Esophagus squamous epithelium (tissue), 5 donors: ENCODE measurements around the gene MX1. TPM values are rescaled to one million over a fixed set of nuclear protein-coding genes. Genes with fewer than 3 reads are reported as not detected.

ENCODE experiments used
- DNase-seq: peaks from one replicate; lab custom pipeline; 2025; lab: John Stamatoyannopoulos, UW
- H3K27ac ChIP-seq, 4 donors: fragments of 200-600 bp; sonication (generic); one replicate each; pipeline ENCODE4 v1.5.1; 2016 to 2019; ENCODE audit warnings: mild to moderate bottlenecking in 1 of 4
- H3K27me3 ChIP-seq, 4 donors: fragments of 200-600 bp; sonication (generic); 1 replicate in 3 of 4; 2 replicates in 1 of 4; pipeline versions ENCODE4 v1.5.1 to v1.6.0; 2017 to 2021; ENCODE audit warnings: antibody characterized with exemption in 1 of 4
- H3K36me3 ChIP-seq, 3 donors: fragments of 200-600 bp; sonication (generic); one replicate each; pipeline ENCODE4 v1.5.1; 2016 to 2019
- H3K4me1 ChIP-seq, 3 donors: fragments of 200-600 bp; sonication (generic); one replicate each; pipeline ENCODE4 v1.5.1; 2017 to 2019
- H3K4me3 ChIP-seq, 4 donors: fragments of 200-600 bp; sonication (generic); 1 replicate in 3 of 4; 2 replicates in 1 of 4; pipeline ENCODE4 v1.5.1; 2016 to 2019; ENCODE audit warnings: mild to moderate bottlenecking in 2 of 4, moderate library complexity in 1 of 4
- H3K9me3 ChIP-seq, 3 donors: fragments of 200-600 bp; sonication (generic); one replicate each; pipeline ENCODE4 v1.5.1; 2016 to 2019
- POLR2A ChIP-seq, 4 donors: fragments of 450-650 bp; IDR thresholded peaks; one replicate each; pipeline ENCODE4 v1.6.1; 2017; ENCODE audit warnings: antibody characterized with exemption in 4 of 4, mild to moderate bottlenecking in 4 of 4, moderate library complexity in 3 of 4
- WGBS, 2 donors: methylation state at CpG; one replicate each; pipeline ENCODE4 v1.1.5; 2018; 5-methylcytosine and 5-hydroxymethylcytosine counted together
- intact Hi-C: fragments of 100-400 bp; cut with DNase I; formaldehyde crosslinking; loops from one replicate; pipeline ENCODE4 v1.15.0; 2022
- total RNA-seq, 4 donors: library from RNA; depleted of rRNA; stranded (reverse); fragments of >200 nt; gene quantifications; one replicate each; pipeline ENCODE4 v1.1.0, GENCODE V29; 2016
- TF ChIP-seq, protein P1 (sequence below), 6 experiments: fragments of 450-650 bp in 4 of 6; fragments of 200-600 bp in 2 of 6; sonication (generic) in 2 of 6; IDR thresholded peaks; one replicate each; pipeline ENCODE4 v1.5.1; 2016 to 2019; ENCODE audit warnings: antibody characterized with exemption in 6 of 6, mild to moderate bottlenecking in 4 of 6, moderate library complexity in 4 of 6
- donor health status: DM: yes; HTN: yes; CAD: no.

MX1 gene
- total RNA-seq, 4 donors from 2014 or later, result 29.7 to 90.2 (median 40.9) TPM

DNA sequence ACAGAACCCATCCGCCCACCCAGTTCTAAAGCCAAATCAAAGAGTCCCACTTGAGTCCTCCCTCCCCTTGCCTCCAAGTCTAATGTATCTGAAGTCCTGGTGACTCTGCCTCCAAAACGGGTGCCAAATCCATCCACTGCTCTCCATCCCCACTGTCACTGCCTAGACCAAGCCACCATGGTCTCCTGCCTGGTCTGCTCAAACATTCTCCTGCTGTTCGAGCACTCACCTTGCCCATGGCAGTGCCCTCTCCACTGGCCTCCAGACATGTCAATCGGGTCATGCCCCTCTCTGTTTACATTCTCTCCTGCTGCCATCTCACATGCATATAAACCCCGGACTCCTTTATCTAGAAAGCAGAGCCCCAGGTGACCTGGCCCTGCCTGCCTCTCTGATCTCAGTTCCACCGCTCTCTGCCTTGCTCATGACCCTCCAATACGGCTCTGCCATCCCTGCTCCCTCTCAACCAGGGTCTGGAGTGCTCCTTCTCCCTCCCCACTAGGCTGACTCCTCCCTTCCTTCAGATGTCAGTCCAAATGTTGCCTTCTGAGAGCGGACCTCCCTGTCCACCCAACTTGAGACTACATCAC lies 32.1 kb upstream of the MX1 start:
- WGBS, 2 donors, result 85 to 90% methylated on average over 8 of the region's 8 CpGs
- Histone ChIP-seq H3K27ac (no peak overlapping the region), H3K27me3 (no peaks in the 10 kb centered on the region), H3K4me3 (no peak overlapping the region), H3K36me3 (peaks cover 0 to 54% (median 0%) of the 10 kb centered on the region in 3 donors), H3K4me1 (peaks cover 7 to 24% (median 10%) of the 10 kb centered on the region in 3 donors), H3K9me3 (no peaks in the 10 kb centered on the region)
- TF ChIP-seq, protein P1, sequence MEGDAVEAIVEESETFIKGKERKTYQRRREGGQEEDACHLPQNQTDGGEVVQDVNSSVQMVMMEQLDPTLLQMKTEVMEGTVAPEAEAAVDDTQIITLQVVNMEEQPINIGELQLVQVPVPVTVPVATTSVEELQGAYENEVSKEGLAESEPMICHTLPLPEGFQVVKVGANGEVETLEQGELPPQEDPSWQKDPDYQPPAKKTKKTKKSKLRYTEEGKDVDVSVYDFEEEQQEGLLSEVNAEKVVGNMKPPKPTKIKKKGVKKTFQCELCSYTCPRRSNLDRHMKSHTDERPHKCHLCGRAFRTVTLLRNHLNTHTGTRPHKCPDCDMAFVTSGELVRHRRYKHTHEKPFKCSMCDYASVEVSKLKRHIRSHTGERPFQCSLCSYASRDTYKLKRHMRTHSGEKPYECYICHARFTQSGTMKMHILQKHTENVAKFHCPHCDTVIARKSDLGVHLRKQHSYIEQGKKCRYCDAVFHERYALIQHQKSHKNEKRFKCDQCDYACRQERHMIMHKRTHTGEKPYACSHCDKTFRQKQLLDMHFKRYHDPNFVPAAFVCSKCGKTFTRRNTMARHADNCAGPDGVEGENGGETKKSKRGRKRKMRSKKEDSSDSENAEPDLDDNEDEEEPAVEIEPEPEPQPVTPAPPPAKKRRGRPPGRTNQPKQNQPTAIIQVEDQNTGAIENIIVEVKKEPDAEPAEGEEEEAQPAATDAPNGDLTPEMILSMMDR (IDR thresholded peaks at IDR 0.05), result no peak
- no peak for TF ChIP-seq POLR2A (IDR thresholded peaks at IDR 0.05)
- DNase-seq, result no peak
- intact Hi-C loops, result no loop called here

- peaks cover 7 to 24% (median 10%) of the 10 kb centered on the region in 3 donors for H3K4me1 ChIP-seq
- TF ChIP-seq POLR2A (IDR thresholded peaks at IDR 0.05), result no peak
- TF ChIP-seq, protein P1 (IDR thresholded peaks at IDR 0.05), result no peak
- peaks cover 0 to 60% (median 0%) of the 10 kb centered on the region in 3 donors for H3K36me3 ChIP-seq
- intact Hi-C loops, result no loop called here
- WGBS, 2 donors, result 38 to 64% methylated on average over 4 to 7 of the region's 7 CpGs
- H3K27ac ChIP-seq, result peak overlapping the region; percentile 42 to 73 (median 49)
- DNase-seq, result no peak
- no peaks in the 10 kb centered on the region for H3K27me3 ChIP-seq
- no peak overlapping the region for H3K4me3 ChIP-seq
- H3K9me3 ChIP-seq, result no peaks in the 10 kb centered on the region
Observed at GRCh38 chr21:41396558-41397075, 29.4 kb upstream of the MX1 start.

- Histone ChIP-seq H3K27ac (peak overlapping the region; percentile 42 to 73 (median 49)), H3K36me3 (peaks cover 0 to 69% (median 0%) of the 10 kb centered on the region in 3 donors), H3K9me3 (no peaks in the 10 kb centered on the region), H3K4me1 (peaks cover 7 to 24% (median 10%) of the 10 kb centered on the region in 3 donors), H3K4me3 (no peak overlapping the region), H3K27me3 (no peaks in the 10 kb centered on the region)
- intact Hi-C loops, result no loop called here
- no peak for DNase-seq
- WGBS, 2 donors, result 76 to 80% methylated on average over 1 to 3 of the region's 7 CpGs
- TF ChIP-seq, protein P1 (IDR thresholded peaks at IDR 0.05), result no peak
- TF ChIP-seq POLR2A (IDR thresholded peaks at IDR 0.05), result no peak
Observed at GRCh38 chr21:41397471-41397891, 28.6 kb upstream of the MX1 start.

DNA sequence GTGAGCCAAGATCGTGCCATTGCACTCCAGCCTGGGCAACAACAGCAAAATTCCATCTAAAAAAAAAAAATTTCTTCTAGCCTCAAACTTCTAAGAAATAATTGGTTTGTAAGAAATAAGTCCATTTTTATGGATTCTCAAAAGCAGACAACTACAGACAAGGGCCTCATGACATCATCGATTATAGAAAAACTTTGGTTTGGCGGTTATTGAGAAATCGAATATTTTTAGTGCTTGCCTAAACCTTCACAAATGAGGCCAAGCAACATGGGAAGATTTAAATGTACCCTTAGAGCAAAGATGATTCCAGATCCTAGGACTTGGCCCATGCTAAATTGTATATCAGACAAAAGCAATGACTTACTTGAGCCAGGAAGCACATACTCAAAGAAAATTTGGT lies 27.8 kb upstream of the MX1 start:
- intact Hi-C loops, result no loop called here
- 94 to 96% methylated on average over 4 of the region's 4 CpGs for WGBS, 2 donors
- peaks cover 7 to 24% (median 10%) of the 10 kb centered on the region in 3 donors for H3K4me1 ChIP-seq
- no peak overlapping the region for H3K27ac ChIP-seq
- TF ChIP-seq, protein P1 (IDR thresholded peaks at IDR 0.05), result no peak
- no peak for TF ChIP-seq POLR2A (IDR thresholded peaks at IDR 0.05)
- H3K9me3 ChIP-seq, result no peaks in the 10 kb centered on the region
- no peak for DNase-seq
- H3K27me3 ChIP-seq, result no peaks in the 10 kb centered on the region
- no peak overlapping the region for H3K4me3 ChIP-seq
- H3K36me3 ChIP-seq, result peaks cover 0 to 77% (median 0%) of the 10 kb centered on the region in 3 donors

GRCh38 chr21:41398831-41399230 lies 27.2 kb upstream of the MX1 start:
- peaks cover 0 to 82% (median 0%) of the 10 kb centered on the region in 3 donors for H3K36me3 ChIP-seq
- 94 to 97% methylated on average over 16 of the region's 16 CpGs for WGBS, 2 donors
- no peak overlapping the region for H3K4me3 ChIP-seq
- intact Hi-C loops, result no loop called here
- DNase-seq, result no peak
- no peaks in the 10 kb centered on the region for H3K27me3 ChIP-seq
- TF ChIP-seq, protein P1 (IDR thresholded peaks at IDR 0.05), result no peak
- TF ChIP-seq POLR2A (IDR thresholded peaks at IDR 0.05), result no peak
- H3K27ac ChIP-seq, result no peak overlapping the region
- peaks cover 7 to 24% (median 10%) of the 10 kb centered on the region in 3 donors for H3K4me1 ChIP-seq
- H3K9me3 ChIP-seq, result no peaks in the 10 kb centered on the region
